Measurements from ENCODE around the gene MYL6B.

GRCh38 chr12:56165369-56165768 lies 13.0 kb downstream of the MYL6B start:
- no peak for TF ChIP-seq CTCF (IDR thresholded peaks at IDR 0.05; ENCODE audit: extremely low read depth in 1 of 2, insufficient read depth in 1 of 2, low read depth in 1 of 2, low read length in 2 of 2)
- no peak for TF ChIP-seq EZH2 (IDR thresholded peaks at IDR 0.05; ENCODE audit: borderline replicate concordance, low read depth, low read length, severe bottlenecking)
- TF ChIP-seq POLR2A (IDR thresholded peaks at IDR 0.05; ENCODE audit: low read depth, low read length): peak; percentile 62
- TF ChIP-seq FOS (IDR thresholded peaks at IDR 0.05; ENCODE audit: borderline replicate concordance, insufficient read depth, low read length): no peak
